BE2C (cell line): ENCODE data around the gene MARK3.

Experiments
- DNase-seq: peaks from one replicate; pipeline ENCODE4 v3.0.0-alpha.2; 2020
- H3K27me3 ChIP-seq: fragments of 250-450 bp; sonication (Bioruptor Pico); 2 replicates; pipeline ENCODE4 v1.5.1; 2020; ENCODE audit warnings: mild to moderate bottlenecking
- H3K36me3 ChIP-seq: fragments of 250-450 bp; sonication (Bioruptor Pico); 2 replicates; pipeline ENCODE4 v1.5.1; 2020; ENCODE audit warnings: mild to moderate bottlenecking
- H3K4me1 ChIP-seq: fragments of 250-450 bp; sonication (Bioruptor Pico); 2 replicates; pipeline ENCODE4 v1.5.1; 2020
- H3K4me3 ChIP-seq: 2 replicates; pipeline ENCODE4 v1.5.1; 2011; ENCODE audit warnings: low read depth, low read length
- H3K9me3 ChIP-seq: fragments of 250-450 bp; sonication (Bioruptor Pico); 2 replicates; pipeline ENCODE4 v1.5.1; 2020
- CTCF ChIP-seq: IDR thresholded peaks from 2 replicates; pipeline ENCODE4 v1.5.1; 2012; ENCODE audit warnings: mild to moderate bottlenecking, low read depth, low read length

Gene MARK3

GRCh38 chr14:103341250-103342129 is 43.7 kb upstream of the MARK3 start:
- TF ChIP-seq CTCF: no peak
- H3K4me3 ChIP-seq: no peak overlapping the region
- no peaks in the 10 kb centered on the region for H3K9me3 ChIP-seq
- H3K27me3 ChIP-seq: no peaks in the 10 kb centered on the region
- no peak for DNase-seq
- H3K4me1 ChIP-seq: no peaks in the 10 kb centered on the region
- H3K36me3 ChIP-seq: peaks cover 88% of the 10 kb centered on the region

DNA sequence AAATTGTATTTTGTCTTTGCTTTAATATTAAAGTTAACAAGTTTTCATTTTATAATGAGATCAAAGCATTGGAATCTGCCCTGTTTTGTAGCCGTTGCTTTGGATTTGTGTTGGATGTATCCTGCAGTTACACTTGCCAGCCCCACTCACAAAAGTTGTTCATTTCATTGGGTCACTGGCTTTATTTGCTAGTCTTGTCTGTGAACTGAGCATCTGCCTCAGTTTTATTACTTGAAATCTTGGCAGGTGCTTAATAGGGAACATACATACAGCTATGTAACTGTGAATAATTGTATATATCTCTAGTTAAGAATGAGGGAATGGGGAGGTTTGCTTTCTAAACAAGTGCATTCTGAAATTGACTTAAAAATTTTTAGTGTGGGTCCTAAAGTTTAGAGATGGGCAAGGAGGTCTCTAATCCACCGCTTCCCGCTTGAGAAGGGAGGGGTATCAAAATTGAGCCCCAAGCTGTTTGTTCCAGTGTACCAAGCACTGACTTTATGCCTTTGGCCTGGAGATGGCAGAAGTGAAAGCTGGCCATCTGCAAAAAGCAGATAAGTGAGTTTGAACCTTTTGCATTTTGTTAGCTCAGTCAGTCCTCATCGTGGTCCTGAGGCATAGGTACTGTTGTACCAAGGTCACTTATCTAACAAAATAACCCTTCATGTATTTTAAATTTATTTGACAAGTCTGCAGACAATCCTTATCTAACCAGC is 41.9 kb upstream of the MARK3 start:
- no peak overlapping the region for H3K4me3 ChIP-seq
- no peaks in the 10 kb centered on the region for H3K4me1 ChIP-seq
- no peak for TF ChIP-seq CTCF
- no peaks in the 10 kb centered on the region for H3K27me3 ChIP-seq
- DNase-seq: no peak
- no peaks in the 10 kb centered on the region for H3K9me3 ChIP-seq
- peaks cover 70% of the 10 kb centered on the region for H3K36me3 ChIP-seq

DNA sequence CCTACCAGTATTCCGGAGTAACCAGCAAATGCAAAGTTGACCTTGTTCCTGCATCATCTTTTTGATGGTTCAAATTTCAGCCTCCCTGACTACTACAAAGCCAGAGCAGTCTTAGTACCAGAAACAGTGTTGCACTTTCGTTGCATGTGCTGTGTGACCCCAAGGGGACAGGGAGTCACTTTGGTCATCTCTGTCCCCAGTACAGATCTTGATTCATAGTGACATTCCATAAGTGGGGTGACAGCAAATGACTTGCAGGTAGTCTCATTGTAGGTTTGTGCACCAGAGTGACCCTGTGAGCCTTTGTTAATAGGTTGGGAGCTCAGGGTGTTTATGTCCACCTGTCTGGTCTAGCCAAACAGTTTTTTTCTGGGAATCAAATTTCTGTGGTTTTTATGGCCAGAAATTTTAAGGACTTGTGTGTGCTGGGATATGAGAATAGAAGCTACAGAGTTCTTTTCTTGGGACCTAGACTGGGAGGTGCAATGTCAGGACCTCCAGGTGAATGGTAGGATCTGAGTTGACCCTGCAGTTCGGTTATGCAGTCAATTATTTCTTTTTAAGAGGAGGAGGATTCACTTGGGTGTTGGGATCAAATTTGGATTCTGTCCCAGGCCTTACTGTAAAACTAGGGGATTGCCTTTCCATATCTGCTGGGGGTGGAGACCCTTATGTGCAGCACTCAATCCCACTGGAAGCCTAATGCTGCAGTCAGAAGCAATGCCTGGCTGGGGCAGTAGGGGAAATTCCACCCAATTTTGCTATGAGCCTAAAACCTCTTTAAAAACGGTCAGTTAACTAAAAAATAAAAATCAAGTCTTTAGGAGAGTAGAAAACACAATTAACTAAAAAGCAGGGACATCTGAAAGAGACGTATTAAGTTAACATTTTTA is 41.1 kb upstream of the MARK3 start:
- no peaks in the 10 kb centered on the region for H3K27me3 ChIP-seq
- no peak for TF ChIP-seq CTCF
- H3K36me3 ChIP-seq: peaks cover 61% of the 10 kb centered on the region
- H3K4me3 ChIP-seq: no peak overlapping the region
- no peak for DNase-seq
- H3K9me3 ChIP-seq: no peaks in the 10 kb centered on the region
- no peaks in the 10 kb centered on the region for H3K4me1 ChIP-seq

DNA sequence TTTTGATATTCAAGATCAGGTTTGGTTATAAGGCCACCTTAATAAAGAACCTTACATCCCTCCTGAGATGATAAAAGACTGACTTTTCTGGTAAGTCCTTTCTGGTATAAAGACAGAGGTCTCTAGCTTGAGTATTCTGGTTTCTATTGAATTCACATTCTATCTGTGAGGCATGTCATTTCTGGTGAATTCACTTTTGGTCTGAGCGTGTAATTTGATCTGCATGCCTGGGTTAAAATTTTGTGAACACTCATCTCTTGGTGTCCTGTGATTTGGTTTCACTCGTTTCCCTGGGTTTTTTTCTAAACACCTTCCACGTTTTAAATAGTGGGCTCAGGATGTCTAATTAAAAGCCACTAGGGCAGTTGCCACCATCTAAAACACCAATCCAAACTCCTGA is 38.9 kb upstream of the MARK3 start:
- Histone ChIP-seq H3K36me3 (peaks cover 40% of the 10 kb centered on the region), H3K4me1 (no peaks in the 10 kb centered on the region), H3K4me3 (no peak overlapping the region), H3K27me3 (no peaks in the 10 kb centered on the region), H3K9me3 (no peaks in the 10 kb centered on the region)
- TF ChIP-seq CTCF: no peak
- no peak for DNase-seq

- DNase-seq: no peak
- H3K4me3 ChIP-seq: no peak overlapping the region
- no peaks in the 10 kb centered on the region for H3K9me3 ChIP-seq
- peaks cover 30% of the 10 kb centered on the region for H3K36me3 ChIP-seq
- no peak for TF ChIP-seq CTCF
- H3K4me1 ChIP-seq: no peaks in the 10 kb centered on the region
- 0 out of 2 replicates have a peak, but pooled peaks cover under 1% of the 10 kb centered on the region for H3K27me3 ChIP-seq
Measured at GRCh38 chr14:103347091-103347815, 38.0 kb upstream of the MARK3 start.
